Gastroesophageal sphincter (tissue), 3 donors: Measurements from ENCODE around the gene SLC9A6.
A peak's percentile ranks its signal among the peaks of the same experiment; 100 is the strongest.

Experiments used
- POLR2A ChIP-seq, 2 donors: fragments of 450-650 bp; IDR thresholded peaks; one replicate each; pipeline ENCODE4 v1.6.1; 2017; ENCODE audit warnings: antibody characterized with exemption in 2 of 2, mild to moderate bottlenecking in 2 of 2, moderate library complexity in 1 of 2
- TF ChIP-seq, protein P1 (sequence below), 4 experiments: fragments of 200-600 bp in 2 of 4; fragments of 450-650 bp in 2 of 4; sonication (generic) in 1 of 4; IDR thresholded peaks; one replicate each; pipeline ENCODE4 v1.5.1; 2017 to 2019; ENCODE audit warnings: antibody characterized with exemption in 4 of 4, mild to moderate bottlenecking in 2 of 4, moderate library complexity in 2 of 4

DNA sequence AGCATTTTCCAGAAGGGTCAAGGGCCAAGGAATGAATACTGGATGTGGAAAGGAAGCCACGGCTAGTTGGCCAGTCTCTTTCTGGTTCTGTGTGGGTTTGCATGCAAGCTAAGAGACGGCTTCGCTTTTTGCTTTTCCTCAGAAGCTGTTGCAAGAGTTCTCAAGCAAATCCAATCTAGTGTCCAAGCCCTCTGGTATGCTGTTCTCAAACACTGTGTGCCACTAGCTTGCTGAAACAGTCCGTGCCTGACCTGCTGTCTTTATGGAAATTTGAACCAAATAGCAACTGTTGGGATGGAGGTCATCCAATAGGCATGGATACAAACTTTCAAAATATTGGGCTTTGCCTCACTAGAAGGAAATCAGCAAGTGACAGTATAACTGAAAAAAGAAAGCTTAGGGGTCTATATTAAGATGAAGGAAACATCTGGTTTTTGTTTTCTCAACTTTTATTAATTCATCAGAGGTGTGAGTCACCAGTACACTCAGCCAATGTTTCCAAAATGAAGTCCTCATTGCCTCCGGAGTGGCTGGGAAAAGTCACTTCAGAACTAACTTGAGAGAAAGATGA is 70.5 kb downstream of the SLC9A6 start:
- TF ChIP-seq, protein P1, sequence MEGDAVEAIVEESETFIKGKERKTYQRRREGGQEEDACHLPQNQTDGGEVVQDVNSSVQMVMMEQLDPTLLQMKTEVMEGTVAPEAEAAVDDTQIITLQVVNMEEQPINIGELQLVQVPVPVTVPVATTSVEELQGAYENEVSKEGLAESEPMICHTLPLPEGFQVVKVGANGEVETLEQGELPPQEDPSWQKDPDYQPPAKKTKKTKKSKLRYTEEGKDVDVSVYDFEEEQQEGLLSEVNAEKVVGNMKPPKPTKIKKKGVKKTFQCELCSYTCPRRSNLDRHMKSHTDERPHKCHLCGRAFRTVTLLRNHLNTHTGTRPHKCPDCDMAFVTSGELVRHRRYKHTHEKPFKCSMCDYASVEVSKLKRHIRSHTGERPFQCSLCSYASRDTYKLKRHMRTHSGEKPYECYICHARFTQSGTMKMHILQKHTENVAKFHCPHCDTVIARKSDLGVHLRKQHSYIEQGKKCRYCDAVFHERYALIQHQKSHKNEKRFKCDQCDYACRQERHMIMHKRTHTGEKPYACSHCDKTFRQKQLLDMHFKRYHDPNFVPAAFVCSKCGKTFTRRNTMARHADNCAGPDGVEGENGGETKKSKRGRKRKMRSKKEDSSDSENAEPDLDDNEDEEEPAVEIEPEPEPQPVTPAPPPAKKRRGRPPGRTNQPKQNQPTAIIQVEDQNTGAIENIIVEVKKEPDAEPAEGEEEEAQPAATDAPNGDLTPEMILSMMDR (IDR thresholded peaks at IDR 0.05), result no peak
- TF ChIP-seq POLR2A (IDR thresholded peaks at IDR 0.05), result peak; percentile 42 to 55
